GM10266 (cell line): ENCODE data around the gene SYCE3.

Experiments used
- DNase-seq: peaks from one replicate; pipeline ENCODE4 v3.0.0; 2012; ENCODE audit errors: extremely low spot score
- CTCF ChIP-seq: IDR thresholded peaks from 2 replicates; pipeline ENCODE4 v1.5.1; 2012; ENCODE audit warnings: mild to moderate bottlenecking, low read depth; ENCODE audit not compliant: control insufficient read depth, insufficient read depth; ENCODE audit errors: missing control alignments

Gene SYCE3

GRCh38 chr22:50573491-50574382, 11.0 kb upstream of the SYCE3 start:
- DNase-seq, result no peak
- no peak for TF ChIP-seq CTCF

- no peak for DNase-seq
- TF ChIP-seq CTCF, result no peak
Observed at GRCh38 chr22:50572965-50573364, 10.2 kb upstream of the SYCE3 start.

- no peak for TF ChIP-seq CTCF
- DNase-seq, result no peak
Observed at GRCh38 chr22:50571264-50572175, 8.8 kb upstream of the SYCE3 start.

GRCh38 chr22:50570861-50571260, 8.1 kb upstream of the SYCE3 start:
- no peak for TF ChIP-seq CTCF
- DNase-seq, result no peak

GRCh38 chr22:50569896-50570535, 7.3 kb upstream of the SYCE3 start:
- TF ChIP-seq CTCF, result no peak
- DNase-seq, result no peak

- TF ChIP-seq CTCF, result no peak
- DNase-seq, result no peak
Observed at GRCh38 chr22:50569041-50569459, 6.3 kb upstream of the SYCE3 start.
